Activated CD4-positive, alpha-beta T cell treated with anti-CD3 and anti-CD28 coated beads for 1 hour (primary cell): Measurements from ENCODE around the gene EFCAB6.

Source experiments
- DNase-seq: peaks from one replicate; pipeline ENCODE4 v3.0.0-alpha.2; 2020

EFCAB6 gene

GRCh38 chr22:43829904-43830851, 18.1 kb upstream of the EFCAB6 start:
- no peak for DNase-seq

- no peak for DNase-seq
Measured at GRCh38 chr22:43828998-43829782, 17.1 kb upstream of the EFCAB6 start.

- no peak for DNase-seq
Measured at GRCh38 chr22:43828725-43828997, 16.6 kb upstream of the EFCAB6 start.

DNA sequence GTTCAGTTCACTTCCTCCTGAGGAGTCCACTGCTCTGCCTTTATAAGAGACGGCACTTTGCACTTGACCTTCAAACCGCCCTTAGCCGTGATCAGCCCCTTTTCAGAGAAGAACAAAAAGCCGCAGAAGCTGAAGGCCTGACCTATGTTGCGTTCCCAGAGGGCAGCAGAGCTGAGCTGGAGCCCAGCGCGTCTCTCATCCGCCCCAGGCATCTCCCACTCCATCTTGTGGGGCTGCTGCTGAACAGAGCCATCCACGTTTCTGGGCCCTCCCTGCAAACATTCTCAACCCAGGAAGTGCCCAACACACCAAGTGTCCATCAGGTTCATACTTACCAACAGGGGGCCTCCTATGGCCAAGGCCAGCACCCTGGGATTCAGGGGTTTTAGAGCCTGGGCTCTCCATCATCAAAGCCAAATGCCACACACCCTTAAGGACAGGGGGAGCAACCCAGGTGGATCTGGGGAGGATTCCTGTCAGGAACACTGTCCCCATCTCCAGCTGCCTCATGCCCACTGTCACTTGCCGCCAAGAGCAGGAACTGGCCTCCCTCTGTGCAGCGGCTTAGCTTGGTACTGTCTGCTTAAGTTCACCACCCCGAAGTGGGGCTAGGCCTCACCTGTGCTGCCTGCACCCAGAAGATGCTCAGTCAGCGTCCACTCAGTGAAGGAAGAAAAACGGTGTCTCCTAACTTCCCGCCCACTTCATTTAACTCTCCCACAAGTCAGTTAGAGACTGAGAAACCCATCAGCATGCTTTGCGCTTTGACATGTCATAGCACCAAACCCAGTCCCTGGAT, 16.0 kb upstream of the EFCAB6 start:
- no peak for DNase-seq

GRCh38 chr22:43827003-43827735, 15.1 kb upstream of the EFCAB6 start:
- no peak for DNase-seq

- no peak for DNase-seq
Measured at GRCh38 chr22:43826142-43827002, 14.3 kb upstream of the EFCAB6 start.

DNA sequence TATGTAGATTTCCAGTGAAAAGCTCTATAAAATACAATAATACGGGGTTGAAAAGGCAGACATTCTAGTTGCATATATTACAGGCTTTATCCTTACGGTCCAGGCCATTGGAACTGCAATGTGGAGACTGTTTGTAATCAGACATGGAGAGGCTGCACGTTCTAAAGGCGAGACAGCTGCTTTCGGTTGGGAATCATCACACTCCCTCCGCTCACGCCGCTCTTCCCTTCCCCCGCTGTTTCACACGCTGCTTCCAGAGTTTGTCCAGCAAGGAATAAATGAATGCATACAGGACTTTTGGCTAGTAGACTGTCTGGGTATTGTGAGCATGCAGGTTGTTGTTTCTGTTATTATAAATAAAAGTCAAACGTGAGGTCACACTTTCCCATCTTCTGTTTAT, 13.5 kb upstream of the EFCAB6 start:
- DNase-seq, result no peak

DNA sequence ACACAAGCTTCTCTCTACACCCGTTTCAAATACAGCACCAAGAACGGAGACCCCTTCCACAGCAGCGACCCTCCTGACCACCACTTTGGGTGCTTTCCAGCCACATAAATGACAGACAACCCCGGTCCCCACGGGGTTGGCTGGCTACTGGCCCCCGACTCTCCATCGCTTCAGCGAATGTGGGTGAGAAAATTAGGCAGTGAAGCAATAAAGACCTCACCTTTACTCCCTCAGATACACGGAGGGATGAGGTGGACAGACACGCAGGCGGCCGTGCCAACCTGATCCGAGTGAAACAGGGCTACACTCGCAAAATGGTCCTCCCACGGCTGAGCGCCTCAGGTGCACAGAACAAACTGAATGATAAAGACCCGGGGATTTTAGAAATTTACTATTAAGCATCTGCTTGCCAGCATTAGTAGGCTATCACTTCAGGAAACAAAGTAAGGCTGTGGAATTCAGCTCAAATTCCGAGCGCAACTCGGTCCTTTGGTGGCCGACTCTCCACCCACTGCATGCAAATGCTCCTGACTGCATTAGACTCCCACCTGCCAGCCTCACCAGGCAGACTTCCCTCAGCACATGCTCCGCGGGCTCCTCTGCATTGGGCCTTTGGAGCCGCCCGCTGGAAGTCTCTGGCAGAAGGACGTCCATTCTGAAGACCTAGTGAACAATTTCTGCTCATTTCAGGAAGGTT, 12.8 kb upstream of the EFCAB6 start:
- no peak for DNase-seq

DNA sequence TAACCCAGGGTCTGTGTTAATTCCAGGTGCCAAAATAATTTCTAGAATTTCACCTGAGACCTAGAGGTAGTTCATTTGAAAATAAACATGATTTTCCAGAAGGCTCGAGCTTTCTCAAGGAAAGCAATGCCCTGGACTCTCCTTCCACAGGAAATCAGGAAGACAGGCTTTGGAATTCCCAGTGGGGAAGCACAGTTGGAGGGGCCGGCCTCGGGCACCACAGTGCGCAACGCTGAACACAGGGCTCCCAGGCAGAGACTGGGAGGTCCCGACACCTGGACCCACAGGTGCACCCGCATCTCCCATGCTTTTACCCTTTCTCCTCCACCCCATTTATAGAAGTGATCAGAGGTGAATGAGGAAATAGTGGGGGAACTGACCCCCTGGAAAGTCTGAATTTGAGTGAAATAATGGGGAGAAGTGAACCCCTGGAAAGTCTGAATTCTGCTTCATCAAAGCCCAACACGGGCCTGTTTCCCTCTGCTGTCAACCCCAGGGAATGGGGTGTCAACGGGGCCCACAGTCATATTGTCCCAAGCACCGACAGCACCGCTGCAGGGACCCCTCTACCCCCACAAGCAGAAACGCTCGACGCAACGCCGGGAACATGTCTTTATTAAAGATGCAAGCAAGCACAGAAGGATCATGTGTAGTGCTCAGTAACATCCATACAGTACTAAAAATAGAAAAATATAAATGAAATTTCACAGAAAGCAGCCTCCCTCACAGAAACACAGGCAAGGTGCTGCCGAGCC, 12.0 kb upstream of the EFCAB6 start:
- DNase-seq, result no peak

- no peak for DNase-seq
Measured at GRCh38 chr22:43823353-43823908, 11.3 kb upstream of the EFCAB6 start.

GRCh38 chr22:43821606-43822425, 9.7 kb upstream of the EFCAB6 start:
- DNase-seq, result no peak

- no peak for DNase-seq
Measured at GRCh38 chr22:43820651-43821305, 8.7 kb upstream of the EFCAB6 start.

- DNase-seq, result no peak
Measured at GRCh38 chr22:43819931-43820640, 8.0 kb upstream of the EFCAB6 start.

DNA sequence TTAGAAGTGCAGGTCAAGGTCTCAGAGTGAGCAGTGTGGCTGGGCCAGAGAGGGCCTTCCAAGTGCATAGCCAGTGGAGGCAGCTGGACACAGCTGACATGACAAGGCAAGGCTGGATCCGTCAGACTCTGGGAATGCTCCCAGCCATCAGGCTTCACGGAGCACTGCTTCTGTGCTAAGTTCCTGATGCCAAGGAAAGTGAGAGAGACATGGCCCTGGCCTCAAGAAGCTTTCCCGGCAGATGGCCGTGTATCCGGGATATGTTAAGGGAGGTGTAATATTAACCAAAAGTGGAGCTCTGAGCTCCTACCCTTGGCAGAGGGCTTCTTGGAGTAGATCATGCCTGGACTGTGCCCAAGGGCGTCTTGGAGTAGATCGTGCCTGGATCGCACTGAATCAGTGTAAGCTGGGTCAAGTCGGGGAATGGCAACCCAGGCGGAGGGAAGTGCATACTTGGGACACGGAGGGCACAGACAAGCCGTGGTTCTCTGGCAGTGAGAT, 7.4 kb upstream of the EFCAB6 start:
- no peak for DNase-seq

- no peak for DNase-seq
Measured at GRCh38 chr22:43818981-43819380, 6.9 kb upstream of the EFCAB6 start.

DNA sequence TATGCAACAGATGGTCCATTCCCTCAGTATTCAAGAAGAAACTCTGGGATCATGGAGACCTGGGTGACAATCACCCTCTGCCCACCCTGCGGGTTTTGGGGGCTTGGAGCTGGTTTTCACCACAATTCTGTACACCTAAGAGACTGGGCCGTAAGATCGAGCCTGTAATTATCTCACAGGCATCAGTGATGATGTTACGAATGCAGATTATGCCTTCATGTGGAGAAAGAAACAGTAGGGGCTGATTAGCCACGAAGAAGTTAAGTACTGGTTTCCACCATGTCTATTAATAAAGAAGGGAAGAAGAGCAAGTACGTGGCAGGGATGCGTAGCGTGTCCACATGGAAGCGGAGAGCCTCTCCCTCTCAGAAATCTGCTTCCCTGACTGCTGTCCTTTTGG, 5.3 kb upstream of the EFCAB6 start:
- no peak for DNase-seq

DNA sequence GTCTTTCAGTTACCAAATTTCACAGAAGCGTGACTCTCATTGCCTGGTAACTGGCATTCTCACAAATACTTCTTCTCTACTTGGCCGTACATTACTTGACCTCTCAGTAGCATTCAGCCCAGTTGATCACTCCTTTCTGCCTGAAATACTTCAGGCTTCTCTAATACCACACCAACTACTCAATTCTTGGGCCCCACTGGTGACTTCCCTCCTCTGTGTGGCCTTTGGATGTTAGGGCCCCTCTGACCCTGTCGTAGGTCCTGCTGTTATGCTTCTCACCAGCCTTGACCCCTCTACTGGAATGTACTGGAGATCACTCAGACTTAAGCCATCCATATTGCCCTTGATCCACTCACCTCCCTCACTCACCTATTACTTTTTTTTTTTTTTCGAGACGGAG, 2.2 kb upstream of the EFCAB6 start:
- no peak for DNase-seq

GRCh38 chr22:43812890-43813289, 785 bp upstream of the EFCAB6 start:
- no peak for DNase-seq
